ENCODE measurements around the gene RNF157.

The RNF157 gene

DNA sequence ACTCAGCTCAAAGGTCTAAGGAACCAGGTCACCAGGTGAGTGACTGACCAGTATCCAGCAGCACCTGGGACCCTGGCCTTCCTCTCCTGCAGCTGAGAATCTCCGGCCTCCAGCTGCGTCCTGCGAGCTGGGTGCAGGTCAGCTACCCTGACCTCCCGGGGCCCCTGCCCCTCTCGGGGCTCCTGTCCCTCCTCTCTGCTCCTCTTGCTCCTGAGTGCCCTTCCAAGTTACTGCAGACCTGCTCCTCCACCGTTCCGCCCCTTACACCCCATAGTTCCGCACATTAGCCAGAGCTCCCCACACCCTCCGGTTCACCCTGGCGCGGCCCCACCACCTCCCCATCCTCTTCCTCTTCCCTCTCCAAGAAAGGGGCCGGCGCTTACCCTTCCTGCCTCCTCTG, 109.8 kb downstream of the RNF157 start:
- H3K9ac ChIP-seq (ENCODE audit: low read length), result no peak overlapping the region
- H3K27me3 ChIP-seq (ENCODE audit: control insufficient read depth, insufficient read depth, low read length), result peaks cover 50% of the 10 kb centered on the region
- H3K4me1 ChIP-seq (ENCODE audit: control insufficient read depth, low read depth, low read length), result peaks cover 36% of the 10 kb centered on the region
- H3K9me3 ChIP-seq (ENCODE audit: control insufficient read depth, low read depth, low read length), result no peaks in the 10 kb centered on the region
- no peaks in the 10 kb centered on the region for H3K36me3 ChIP-seq (ENCODE audit: control insufficient read depth, low read depth, low read length)
- no peak overlapping the region for H3K4me3 ChIP-seq (ENCODE audit: low read length)
- H3K27ac ChIP-seq (ENCODE audit: low read length), result no peak overlapping the region

DNA sequence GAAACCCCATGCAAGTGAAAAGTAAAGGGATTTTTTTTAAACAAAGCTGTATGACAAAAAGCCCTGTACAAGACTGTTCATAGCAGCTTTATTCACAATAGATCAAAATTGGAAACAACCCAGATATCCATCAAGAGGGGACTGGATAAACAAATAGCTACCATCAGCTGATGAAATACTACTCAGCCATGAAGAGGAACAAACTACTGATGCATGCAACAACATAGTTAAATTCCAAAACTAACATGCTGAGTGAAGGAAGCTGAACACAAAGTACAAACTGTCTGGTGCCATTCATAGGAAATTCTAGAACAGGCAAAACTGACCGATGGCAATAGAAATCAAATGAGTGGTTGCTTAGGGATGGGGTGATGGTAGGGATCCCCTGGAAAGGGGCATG, 114.4 kb downstream of the RNF157 start:
- Histone ChIP-seq H3K9me3 (ENCODE audit: control insufficient read depth, low read depth, low read length) (no peaks in the 10 kb centered on the region), H3K27ac (ENCODE audit: low read length) (no peak overlapping the region), H3K4me3 (ENCODE audit: low read length) (no peak overlapping the region), H3K9ac (ENCODE audit: low read length) (no peak overlapping the region), H3K36me3 (ENCODE audit: control insufficient read depth, low read depth, low read length) (no peaks in the 10 kb centered on the region), H3K27me3 (ENCODE audit: control insufficient read depth, insufficient read depth, low read length) (peaks cover 11% of the 10 kb centered on the region), H3K4me1 (ENCODE audit: control insufficient read depth, low read depth, low read length) (peaks cover 4% of the 10 kb centered on the region)

DNA sequence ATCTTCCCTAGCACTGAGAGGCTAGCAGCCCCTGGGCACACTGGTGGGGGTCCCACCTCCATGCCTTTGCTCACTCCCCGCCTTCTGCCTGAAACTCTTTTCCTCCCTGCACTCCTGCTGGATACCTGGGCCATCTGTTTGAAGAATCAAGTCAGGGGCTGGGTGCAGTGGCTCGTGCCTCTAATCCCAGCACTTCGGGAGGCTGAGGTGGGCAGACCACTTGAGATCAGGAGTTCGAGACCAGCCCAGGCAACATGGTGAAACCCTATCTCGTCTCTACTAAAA, 115.0 kb downstream of the RNF157 start:
- Histone ChIP-seq H3K27me3 (ENCODE audit: control insufficient read depth, insufficient read depth, low read length) (peaks cover 5% of the 10 kb centered on the region), H3K27ac (ENCODE audit: low read length) (no peak overlapping the region)

DNA sequence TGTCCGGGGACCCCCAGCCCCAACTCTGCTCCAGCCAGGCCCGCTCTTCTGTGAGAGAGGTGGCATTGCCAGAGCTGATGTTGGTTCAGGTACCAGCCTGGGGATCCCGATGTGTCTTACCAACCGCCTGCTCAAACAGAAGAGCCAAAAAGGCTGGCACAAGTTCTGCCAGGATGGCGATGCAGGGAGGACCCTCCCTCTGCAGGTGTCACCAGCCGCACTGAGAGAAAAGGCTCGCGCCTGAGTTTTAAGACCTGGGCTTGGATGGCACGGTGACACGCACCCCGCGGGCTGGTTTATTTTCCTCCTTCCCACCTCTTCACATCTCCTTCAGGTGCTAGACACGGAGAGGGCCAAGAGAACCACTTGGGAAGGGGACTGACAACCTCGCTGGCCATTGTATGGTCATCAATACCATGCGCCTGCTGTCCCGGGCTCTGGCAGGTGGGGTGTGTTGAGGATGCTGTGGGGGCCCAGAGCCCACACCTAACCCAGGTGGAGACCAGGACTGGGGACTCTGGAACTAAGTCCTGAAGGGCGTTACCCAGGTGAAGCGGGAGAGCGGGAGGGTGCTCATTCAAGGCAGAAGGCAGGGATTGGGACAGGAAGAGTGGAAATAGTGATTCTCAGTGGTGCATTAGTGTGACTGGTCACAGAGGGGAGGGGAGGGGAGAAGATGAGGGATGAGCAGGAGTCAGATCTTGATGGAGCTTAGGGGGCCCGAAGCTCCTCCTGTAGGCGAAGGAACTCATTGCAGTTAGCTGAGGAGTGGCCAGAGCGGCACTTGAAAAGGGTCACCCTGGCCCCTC, 115.5 kb downstream of the RNF157 start:
- Histone ChIP-seq H3K9ac (ENCODE audit: low read length) (no peak overlapping the region), H3K9me3 (ENCODE audit: control insufficient read depth, low read depth, low read length) (no peaks in the 10 kb centered on the region), H3K27me3 (ENCODE audit: control insufficient read depth, insufficient read depth, low read length) (no peaks in the 10 kb centered on the region), H3K36me3 (ENCODE audit: control insufficient read depth, low read depth, low read length) (no peaks in the 10 kb centered on the region), H3K4me1 (ENCODE audit: control insufficient read depth, low read depth, low read length) (peaks cover 13% of the 10 kb centered on the region), H3K4me3 (ENCODE audit: low read length) (no peak overlapping the region), H3K27ac (ENCODE audit: low read length) (no peak overlapping the region)

More for the DNA sequence above, 115.0 kb downstream of the RNF157 start:
- H3K4me1 ChIP-seq (ENCODE audit: control insufficient read depth, low read depth, low read length), result peaks cover 10% of the 10 kb centered on the region
- H3K36me3 ChIP-seq (ENCODE audit: control insufficient read depth, low read depth, low read length), result no peaks in the 10 kb centered on the region
- no peak overlapping the region for H3K9ac ChIP-seq (ENCODE audit: low read length)
- H3K4me3 ChIP-seq (ENCODE audit: low read length), result no peak overlapping the region
- H3K9me3 ChIP-seq (ENCODE audit: control insufficient read depth, low read depth, low read length), result no peaks in the 10 kb centered on the region

DNA sequence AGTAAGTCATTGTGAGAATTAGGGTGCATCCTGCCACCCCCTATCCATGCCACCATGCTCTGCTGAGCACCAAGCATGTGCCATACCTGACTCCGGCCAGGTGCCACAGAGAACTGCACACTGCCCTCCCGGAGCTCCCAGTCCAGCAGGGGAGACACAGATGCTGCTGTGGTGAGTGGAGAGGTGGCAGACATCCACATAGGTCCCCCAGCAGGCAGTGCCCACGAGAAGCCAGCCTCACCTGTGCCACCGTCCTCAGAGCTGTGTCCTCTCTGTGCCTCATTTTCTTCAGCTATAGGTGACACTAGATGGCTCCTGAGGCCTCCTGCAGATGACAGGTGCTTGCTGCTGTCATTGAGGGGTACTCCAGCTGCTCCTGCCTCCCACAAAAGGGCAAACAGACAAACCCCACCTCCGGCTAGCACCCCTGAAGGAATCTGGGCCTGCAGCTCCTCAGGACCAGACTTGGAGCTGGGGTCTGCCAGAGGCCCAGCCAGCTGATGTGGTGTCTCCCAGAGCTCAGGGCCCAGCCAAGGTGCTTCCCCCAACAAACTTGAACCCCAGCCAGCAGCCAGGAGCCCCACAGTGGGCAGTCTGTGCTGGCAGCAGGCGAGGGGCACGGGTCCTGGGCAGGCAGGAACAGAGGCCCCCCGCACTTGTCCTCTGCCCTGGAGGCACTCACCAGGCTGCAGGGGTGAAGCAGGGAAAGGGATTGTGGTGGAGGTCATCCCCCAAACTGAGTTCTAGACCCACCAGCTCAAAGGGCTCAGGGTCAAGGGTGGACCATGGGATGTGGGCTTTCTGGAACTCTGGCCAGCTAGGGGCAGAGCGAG, 116.3 kb downstream of the RNF157 start:
- Histone ChIP-seq H3K27me3 (ENCODE audit: control insufficient read depth, insufficient read depth, low read length) (no peaks in the 10 kb centered on the region), H3K27ac (ENCODE audit: low read length) (no peak overlapping the region), H3K36me3 (ENCODE audit: control insufficient read depth, low read depth, low read length) (no peaks in the 10 kb centered on the region), H3K9ac (ENCODE audit: low read length) (no peak overlapping the region), H3K4me1 (ENCODE audit: control insufficient read depth, low read depth, low read length) (peaks cover 18% of the 10 kb centered on the region), H3K9me3 (ENCODE audit: control insufficient read depth, low read depth, low read length) (no peaks in the 10 kb centered on the region), H3K4me3 (ENCODE audit: low read length) (no peak overlapping the region)

DNA sequence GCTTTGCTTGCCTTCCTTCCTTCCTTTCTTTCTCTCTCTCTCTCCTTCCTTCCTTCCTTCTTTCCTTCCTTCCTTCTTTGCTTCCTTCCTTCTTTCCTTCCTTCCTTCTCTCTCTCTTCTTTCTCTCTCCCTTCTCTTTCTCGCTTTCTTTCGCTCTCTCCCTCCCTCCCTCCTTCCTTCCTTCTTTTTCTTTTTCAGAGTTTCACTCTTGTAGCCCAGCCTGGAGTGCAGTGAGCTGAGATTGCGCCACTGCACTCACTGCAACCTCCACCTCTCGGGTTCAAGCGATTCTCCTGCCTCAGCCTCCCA, 117.1 kb downstream of the RNF157 start:
- Histone ChIP-seq H3K9ac (ENCODE audit: low read length) (no peak overlapping the region), H3K9me3 (ENCODE audit: control insufficient read depth, low read depth, low read length) (no peaks in the 10 kb centered on the region), H3K27me3 (ENCODE audit: control insufficient read depth, insufficient read depth, low read length) (no peaks in the 10 kb centered on the region), H3K36me3 (ENCODE audit: control insufficient read depth, low read depth, low read length) (no peaks in the 10 kb centered on the region), H3K4me1 (ENCODE audit: control insufficient read depth, low read depth, low read length) (peaks cover 18% of the 10 kb centered on the region), H3K4me3 (ENCODE audit: low read length) (no peak overlapping the region), H3K27ac (ENCODE audit: low read length) (no peak overlapping the region)

DNA sequence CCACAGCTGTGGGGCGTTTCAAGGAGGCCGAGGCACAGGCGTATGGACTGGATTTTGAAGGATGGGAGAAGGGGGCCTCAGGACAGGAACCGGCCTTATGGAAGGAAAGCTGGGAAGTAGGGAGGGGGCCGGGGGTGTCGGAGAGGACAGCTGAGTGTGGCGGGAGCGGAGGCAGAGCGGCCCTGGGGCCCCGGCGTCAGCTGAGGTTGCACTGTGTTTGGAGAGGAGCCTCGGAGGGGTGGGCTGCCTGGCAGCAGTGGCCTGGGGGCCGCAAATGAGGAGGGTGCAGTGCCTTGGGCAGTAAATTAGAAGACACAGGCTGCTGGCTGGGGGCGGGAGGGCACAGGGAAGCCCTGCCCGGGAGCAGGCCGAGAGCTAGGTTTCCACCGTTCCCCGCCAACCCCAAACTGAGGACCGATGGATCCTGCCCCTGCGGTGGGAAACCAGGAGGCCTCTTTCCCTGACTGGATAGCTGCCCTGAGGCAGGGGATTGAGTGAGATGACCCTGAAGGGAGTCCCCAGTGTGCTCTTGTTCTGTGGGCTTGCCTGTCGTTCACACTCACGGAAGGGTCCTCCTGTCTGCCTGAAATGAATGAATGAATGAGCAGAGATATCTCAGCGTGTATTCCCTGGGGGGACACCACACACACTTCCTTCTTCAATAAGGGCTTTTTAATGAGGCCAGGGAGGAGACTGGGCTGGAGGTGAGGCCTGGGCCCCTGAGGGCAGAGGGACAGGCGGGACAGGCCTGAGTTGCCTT, 117.7 kb downstream of the RNF157 start:
- H3K9me3 ChIP-seq (ENCODE audit: control insufficient read depth, low read depth, low read length), result no peaks in the 10 kb centered on the region
- no peaks in the 10 kb centered on the region for H3K27me3 ChIP-seq (ENCODE audit: control insufficient read depth, insufficient read depth, low read length)
- no peaks in the 10 kb centered on the region for H3K36me3 ChIP-seq (ENCODE audit: control insufficient read depth, low read depth, low read length)
- H3K4me3 ChIP-seq (ENCODE audit: low read length), result no peak overlapping the region
- no peak overlapping the region for H3K27ac ChIP-seq (ENCODE audit: low read length)
- H3K4me1 ChIP-seq (ENCODE audit: control insufficient read depth, low read depth, low read length), result peaks cover 18% of the 10 kb centered on the region
- H3K9ac ChIP-seq (ENCODE audit: low read length), result no peak overlapping the region

DNA sequence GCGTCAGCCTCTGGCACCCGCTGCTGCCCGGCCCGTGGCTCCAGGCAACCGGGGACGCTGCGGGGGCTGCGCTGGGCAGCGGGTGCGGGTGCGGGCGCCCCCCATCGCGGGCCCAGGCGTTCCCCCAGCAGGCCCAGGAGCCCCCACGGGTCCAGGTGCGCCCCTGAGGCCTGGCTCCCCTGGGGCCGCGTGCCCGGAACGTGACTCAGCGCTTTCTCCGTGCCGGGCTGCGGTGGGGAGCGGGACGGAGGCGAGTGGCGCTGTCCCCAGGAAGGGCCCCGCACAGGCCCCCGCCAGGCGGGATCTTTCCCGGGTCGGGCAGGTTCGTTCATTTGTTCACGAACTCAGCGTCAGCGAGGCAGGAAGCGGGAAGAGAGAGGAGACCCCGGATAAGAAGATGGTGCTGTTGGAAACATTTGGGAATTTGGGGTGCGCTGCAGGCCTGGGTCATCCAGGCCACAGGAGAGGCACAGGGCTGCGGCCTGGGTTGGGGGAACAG, 118.3 kb downstream of the RNF157 start:
- H3K9me3 ChIP-seq (ENCODE audit: control insufficient read depth, low read depth, low read length), result no peaks in the 10 kb centered on the region
- no peaks in the 10 kb centered on the region for H3K36me3 ChIP-seq (ENCODE audit: control insufficient read depth, low read depth, low read length)
- H3K4me1 ChIP-seq (ENCODE audit: control insufficient read depth, low read depth, low read length), result peaks cover 18% of the 10 kb centered on the region
- H3K27ac ChIP-seq (ENCODE audit: low read length), result no peak overlapping the region
- no peak overlapping the region for H3K9ac ChIP-seq (ENCODE audit: low read length)
- no peaks in the 10 kb centered on the region for H3K27me3 ChIP-seq (ENCODE audit: control insufficient read depth, insufficient read depth, low read length)
- H3K4me3 ChIP-seq (ENCODE audit: low read length), result peak overlapping the region; percentile 17

DNA sequence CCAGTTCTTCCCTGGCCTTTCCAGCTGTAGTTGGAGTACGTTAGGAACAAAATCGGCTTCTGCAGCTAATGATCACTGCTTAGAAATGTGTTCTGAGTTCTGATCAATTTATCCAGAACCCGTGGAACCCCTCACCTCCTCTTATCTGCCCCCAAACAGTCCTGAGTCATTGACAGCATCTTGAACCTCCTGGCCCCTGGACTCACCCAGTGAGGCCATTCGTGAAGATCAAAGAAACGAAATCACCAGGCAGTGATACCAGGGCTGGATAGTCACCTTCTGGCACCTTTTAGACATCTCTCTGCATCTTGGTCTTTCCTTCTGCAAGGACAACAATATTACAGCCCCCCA, 119.7 kb downstream of the RNF157 start:
- no peak overlapping the region for H3K4me3 ChIP-seq (ENCODE audit: low read length)
- no peak overlapping the region for H3K9ac ChIP-seq (ENCODE audit: low read length)
- H3K27me3 ChIP-seq (ENCODE audit: control insufficient read depth, insufficient read depth, low read length), result no peaks in the 10 kb centered on the region
- H3K4me1 ChIP-seq (ENCODE audit: control insufficient read depth, low read depth, low read length), result peaks cover 18% of the 10 kb centered on the region
- no peaks in the 10 kb centered on the region for H3K9me3 ChIP-seq (ENCODE audit: control insufficient read depth, low read depth, low read length)
- no peak overlapping the region for H3K27ac ChIP-seq (ENCODE audit: low read length)
- H3K36me3 ChIP-seq (ENCODE audit: control insufficient read depth, low read depth, low read length), result no peaks in the 10 kb centered on the region

DNA sequence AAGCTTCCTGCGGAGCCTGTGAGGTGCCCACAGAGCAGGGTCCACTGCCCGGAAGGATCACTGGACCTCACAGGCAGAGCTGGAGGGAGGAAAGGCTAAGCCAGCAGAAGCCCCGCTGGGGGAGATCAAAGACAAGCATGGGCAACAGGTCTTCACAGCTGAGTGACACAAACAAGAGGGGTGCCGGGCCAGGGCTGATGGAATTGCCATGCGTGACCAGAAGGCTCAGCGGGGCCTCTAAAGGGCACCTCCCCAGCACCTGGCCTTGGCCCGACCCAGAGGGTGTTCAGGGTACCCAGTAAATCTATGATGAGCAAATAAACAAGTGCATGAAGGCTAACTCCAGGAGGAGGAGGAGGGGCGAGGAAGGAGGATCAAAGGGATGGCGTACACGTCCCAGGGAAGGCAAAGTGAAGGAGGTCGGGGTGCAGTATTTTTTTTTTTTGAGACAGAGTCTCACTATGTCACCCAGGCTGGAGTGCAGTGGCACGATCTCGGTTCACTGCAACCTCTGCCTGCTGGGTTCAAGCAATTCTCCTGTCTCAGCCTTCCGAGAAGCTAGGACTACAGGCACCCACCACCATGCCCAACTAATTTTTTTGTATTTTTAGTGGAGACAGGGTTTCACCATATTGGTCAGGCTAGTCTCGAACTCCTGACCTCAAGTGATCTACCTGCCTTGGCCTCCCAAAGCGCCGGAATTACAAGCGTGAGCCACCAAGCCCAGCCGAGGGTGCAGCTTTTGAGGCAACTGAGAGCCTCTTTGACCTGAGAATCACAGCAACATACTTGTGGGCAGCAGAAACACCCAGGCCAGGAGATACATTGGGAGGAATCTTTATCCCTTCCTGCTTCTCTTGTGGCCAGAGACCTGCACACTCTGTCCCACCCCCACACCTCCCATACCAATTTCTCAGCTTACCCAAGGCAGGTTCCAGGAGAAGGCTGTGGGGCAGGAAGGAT, 120.6 kb downstream of the RNF157 start:
- no peaks in the 10 kb centered on the region for H3K36me3 ChIP-seq (ENCODE audit: control insufficient read depth, low read depth, low read length)
- no peaks in the 10 kb centered on the region for H3K27me3 ChIP-seq (ENCODE audit: control insufficient read depth, insufficient read depth, low read length)
- peaks cover 18% of the 10 kb centered on the region for H3K4me1 ChIP-seq (ENCODE audit: control insufficient read depth, low read depth, low read length)
- H3K9ac ChIP-seq (ENCODE audit: low read length), result no peak overlapping the region
- H3K9me3 ChIP-seq (ENCODE audit: control insufficient read depth, low read depth, low read length), result no peaks in the 10 kb centered on the region
- no peak overlapping the region for H3K4me3 ChIP-seq (ENCODE audit: low read length)
- no peak overlapping the region for H3K27ac ChIP-seq (ENCODE audit: low read length)
